ENCODE data around the gene SLC35B2.

SLC35B2 gene, protein sequence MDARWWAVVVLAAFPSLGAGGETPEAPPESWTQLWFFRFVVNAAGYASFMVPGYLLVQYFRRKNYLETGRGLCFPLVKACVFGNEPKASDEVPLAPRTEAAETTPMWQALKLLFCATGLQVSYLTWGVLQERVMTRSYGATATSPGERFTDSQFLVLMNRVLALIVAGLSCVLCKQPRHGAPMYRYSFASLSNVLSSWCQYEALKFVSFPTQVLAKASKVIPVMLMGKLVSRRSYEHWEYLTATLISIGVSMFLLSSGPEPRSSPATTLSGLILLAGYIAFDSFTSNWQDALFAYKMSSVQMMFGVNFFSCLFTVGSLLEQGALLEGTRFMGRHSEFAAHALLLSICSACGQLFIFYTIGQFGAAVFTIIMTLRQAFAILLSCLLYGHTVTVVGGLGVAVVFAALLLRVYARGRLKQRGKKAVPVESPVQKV

DNA sequence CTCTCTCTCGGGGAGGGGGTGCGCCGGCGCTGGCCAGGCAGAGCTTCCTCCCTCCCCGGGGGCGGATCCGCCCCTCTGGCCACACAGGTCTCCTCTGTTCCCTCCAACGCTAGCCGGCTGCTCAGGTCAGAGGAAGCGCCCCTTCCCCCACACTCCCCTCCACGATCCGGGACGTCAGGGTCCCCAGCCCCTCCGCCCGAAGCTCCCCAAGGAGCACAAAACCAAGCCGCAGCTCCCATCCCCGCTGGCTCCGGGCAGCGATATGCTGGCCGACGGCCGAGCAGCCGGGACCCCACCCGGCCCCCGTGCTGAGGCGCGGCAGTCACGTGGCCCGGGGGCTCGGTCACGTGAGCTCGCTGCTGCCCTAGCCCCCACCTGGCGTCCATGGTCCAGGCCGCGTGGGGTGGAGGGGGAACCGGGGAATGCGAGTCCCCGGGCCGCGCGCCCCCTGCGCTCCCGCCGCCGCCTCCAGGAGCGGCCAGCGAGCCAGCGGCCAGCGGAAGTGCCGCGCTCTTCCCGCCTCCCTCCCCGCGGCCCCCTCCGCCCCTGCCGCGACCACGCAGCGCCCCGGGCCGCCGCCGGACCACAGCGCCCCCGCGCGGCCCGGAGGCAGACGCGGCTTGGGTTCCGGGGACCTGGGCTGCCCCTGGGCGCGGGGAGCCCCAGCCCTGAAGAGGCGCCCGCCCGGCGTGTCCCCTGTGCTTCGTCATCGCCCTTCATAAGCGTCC, at the start of gene SLC35B2:
SLC35B2 (minus strand) TSS at position 504 of the 728 bp plus-strand sequence; CDS start at position 386, 118 bp downstream.
- peak; percentile 91 for DNase-seq

DNA sequence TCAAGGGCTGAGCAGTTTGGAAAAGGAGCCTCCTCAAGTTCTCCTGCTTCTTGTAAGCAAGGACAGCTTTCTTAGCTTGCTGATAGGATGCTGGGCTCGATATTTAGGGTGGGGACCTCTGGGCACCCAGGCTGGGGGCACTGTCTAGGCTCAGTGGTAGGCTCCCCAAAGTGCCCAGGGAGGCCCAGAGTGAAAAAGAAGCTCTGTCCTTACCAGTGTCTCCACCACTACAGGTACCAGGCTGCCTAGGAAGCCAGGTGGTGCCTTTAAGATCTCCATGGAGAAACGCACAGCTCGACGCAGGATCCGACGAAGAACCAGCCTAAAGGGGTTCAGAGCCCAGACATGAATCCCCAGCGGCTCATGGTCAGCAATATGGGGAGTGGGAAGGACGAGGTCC, 49.4 kb upstream of the SLC35B2 start:
- DNase-seq: no peak

DNA sequence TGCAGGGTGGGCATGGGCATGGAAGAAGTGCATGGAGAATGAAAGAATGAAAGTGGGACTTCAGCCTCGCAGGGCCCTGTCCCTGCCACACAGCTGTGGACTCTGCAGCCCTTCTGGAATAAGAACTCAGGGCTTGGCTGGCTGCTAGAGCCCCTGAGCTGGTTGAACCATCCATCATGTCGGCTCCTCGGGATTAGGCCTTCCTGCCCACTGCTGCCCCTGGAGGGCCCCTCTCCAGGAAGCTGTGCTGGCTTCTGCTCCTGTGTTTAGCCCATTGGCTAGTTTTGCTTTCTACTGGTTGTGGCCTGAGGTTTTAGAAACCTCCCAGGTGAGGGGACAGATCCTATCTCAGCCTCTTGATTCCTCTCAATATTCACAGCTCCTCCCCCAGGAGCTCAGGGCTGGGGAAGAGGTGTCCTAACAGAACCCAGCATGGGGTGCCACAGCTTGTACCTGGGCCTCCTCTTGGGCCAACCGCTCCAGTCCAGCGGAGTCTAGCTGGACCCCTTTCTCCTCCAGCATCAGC, 47.9 kb upstream of the SLC35B2 start:
- no peak for DNase-seq

DNA sequence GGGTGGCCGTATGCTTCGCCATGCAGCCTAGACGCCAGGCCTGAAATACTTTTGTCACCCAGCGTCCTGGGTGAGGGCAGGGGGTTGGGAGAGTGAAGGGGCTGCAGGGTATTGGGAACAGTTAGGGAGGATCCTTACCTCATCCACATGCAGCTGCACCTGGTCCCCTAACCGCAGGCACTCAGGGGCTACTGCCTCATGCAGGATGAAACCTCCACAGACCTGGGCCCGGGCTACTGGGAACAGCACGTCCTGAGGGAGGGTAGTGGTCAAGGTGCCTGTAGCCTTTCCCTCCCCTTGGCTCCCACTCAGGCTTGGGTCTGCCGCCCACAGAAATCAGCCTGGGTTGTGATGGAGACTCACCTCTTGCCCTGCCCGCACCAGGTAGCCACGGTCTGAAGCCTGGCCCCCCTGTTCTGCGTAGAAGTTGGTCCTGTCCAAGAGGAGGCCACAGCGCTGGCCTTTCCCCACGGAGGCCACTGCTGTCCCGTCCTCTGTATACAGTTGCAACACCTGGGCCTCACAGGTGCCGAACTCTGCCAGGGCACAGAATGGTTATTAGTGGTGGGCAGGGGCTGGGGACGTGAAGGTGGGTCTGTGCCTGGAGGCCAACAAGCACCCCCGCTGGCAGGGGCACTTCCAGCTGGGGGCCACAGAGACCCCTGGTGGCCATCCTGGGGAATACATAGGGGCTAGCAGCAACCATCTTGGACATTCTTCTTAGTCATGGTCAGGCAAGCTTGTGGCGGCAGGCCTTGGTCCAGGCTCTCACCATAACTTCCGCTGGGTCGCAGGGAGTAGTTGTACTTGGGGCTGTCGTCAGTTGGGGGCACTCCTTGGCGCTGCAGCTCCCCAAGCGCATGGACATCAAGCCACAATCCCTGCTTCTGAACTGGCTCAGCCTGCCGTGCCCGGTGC, 47.2 kb upstream of the SLC35B2 start:
- peak; percentile 36 for DNase-seq

DNA sequence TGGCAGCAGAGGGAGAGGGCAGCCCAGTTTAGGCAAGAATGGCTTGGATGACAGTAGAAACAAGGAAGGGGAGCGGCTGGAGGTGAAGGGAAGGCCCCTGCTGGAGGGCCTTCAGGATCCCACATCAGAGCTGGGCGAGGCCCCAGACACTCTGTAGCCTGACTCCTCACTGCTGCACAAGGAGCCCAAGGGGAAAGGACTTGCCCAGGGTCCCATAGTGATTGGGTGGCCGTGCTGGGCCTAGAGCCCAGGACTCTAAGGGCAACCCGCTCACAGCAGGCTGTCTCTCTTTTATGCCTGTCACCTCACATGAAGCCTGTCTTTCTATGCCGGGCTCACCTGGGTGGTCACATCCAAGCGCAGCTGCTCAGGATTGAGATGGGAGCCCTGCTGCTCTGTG, 46.5 kb upstream of the SLC35B2 start:
- DNase-seq: no peak

DNA sequence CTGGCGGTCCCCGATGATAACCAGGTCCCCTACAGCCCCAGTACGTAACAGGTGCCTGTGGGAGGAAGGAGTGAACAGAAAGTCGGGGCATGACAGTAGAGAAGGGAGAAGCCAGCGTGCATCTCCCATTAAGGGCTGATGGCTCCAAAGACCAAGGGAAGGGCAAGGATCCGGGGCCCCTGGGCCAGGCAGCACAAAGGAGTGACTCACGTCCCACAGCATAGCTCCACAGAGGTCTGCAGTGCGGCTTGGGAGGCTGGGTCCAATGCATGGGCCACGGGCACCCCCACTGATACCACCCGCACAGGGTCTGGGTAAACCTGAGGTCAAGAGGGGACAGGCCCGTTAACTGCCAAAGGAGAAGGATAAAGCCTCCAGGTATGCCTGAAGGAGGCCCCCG, 45.5 kb upstream of the SLC35B2 start:
- no peak for DNase-seq

DNA sequence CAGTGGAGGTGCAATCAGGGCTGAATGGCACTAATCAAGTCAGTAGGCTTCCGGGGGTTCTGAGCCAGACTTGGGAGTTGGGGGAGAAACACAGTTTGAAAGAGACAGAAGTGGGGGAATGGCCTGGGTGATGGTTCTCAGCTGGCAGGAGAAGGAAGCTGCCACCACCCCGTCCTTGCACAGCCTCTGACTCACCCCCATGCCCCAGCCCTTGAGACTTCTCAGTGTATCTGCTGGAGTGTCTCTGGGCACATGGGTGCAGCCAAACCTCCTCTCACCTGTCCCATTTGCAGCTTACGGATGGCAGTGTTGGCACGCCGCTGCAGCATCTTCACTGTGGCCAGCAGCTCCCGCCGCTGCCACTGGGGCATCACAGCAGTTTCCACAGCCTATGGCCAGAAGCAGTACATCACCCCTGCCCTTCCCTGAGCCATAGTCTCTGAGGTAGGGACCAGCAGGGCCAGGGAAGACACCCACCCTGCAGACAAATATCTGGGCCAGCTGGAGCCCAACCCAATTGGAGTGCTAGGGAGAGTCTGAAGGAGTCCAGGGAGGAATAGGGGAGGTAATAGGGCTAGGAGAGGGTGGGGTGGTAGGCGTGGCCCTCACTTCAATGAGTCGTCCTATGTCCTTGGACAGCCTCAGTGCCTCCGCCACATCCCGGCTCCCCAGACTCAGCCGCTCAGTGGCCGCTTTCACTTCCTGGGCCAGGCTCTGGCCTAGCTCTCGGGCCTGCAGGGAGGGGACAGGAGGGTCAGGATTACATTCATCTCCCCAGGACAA, 44.6 kb upstream of the SLC35B2 start:
- DNase-seq: no peak

DNA sequence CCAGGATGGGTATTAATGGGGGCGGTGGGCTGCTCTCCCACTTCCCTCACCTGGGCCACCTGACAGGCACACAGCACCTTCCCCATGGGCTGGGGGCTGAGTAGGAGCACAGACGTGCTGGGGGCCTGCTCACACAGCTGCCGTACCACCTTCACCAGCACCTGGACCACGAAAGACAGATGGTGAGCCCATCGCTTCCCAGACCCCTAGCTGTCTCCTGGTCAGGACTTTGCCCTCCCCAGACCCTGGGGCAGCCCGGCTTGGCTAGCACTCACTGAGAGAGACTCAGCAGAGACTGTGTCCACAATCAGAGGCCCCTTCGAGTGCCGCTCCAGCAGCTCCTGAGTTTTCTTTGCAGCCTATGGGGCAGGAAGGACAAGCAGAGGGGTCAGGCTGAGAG, 43.8 kb upstream of the SLC35B2 start:
- DNase-seq: no peak

DNA sequence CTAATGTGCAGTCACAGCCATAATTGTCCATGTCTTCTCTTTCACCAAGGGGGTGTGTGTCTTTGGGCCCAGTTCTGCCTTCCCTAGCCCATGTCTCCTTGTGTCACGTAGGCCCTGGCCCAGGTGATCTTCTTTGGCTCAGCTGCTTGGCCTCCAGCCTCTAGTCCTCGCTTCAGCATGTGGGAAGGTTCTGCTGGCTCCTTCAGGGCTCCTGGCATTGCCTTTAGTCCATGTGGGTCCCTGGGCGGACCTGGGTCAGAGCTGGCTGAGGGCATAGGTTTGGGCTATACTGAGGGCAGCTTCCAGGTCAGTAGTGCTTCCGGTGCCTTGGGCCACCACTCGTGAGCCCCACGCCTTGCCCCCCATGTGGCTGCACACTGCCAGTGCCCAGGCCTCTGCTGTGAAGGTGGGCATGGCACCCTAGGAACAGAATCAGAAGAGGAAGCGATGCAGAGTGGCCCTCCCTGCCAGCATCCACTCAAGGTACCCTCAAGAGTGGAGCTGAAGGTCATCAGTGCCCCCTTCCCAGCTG, 43.0 kb upstream of the SLC35B2 start:
- no peak for DNase-seq

DNA sequence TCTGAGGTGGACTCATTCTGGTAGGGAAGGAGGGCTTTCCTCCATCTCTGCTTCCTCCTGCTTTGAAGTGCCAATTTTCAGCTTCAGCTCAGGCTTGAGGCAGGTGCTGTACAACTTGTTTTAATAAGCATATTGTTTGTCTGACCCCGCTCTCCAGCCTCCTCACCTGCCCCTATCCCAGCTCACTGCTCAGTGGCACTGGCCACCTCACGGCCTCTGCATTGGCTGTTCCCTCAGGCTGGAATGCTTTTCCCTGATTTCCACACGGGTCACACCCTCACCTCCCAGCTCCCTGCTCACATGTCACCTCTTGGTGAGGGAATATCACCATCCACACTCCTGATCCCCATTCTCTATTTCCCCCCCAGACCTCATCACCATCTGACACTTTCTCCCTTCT, 41.5 kb upstream of the SLC35B2 start:
- DNase-seq: no peak

DNA sequence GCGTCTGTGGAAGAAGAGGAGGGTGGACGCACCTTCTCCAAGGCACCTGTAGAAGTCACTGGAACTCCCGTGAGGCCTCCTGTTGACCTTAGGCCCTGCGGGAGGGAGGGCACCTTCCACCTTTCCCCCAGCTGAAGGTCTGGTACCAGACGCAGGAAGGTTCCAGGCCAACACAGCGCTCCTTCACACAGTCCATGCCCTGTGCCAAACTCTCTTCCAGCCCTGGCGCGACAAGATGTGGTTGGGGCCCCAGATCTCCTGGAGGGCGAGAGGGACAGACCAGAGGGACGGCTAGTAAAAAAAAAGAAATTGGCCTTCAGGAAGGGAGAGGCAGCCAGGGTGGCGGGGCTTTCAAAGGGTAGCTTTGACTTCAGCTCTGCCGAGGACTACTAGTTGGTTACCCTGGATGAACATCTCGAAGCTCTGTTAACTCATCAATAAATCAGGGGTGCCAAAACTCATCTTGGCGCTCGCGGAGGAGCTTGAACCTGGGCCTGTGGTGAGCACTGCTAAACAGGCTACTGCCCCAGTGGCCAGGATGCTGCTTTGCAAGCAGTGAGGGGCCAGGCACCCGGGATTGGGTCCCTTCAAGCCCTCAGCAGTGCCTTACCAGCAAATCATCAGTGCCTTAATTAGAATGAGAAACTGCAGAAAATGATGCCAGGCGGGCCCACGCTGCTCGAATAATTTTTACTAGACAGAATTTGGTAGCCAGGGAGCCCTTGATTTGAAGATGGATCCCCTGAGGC, 40.9 kb upstream of the SLC35B2 start:
- no peak for DNase-seq

DNA sequence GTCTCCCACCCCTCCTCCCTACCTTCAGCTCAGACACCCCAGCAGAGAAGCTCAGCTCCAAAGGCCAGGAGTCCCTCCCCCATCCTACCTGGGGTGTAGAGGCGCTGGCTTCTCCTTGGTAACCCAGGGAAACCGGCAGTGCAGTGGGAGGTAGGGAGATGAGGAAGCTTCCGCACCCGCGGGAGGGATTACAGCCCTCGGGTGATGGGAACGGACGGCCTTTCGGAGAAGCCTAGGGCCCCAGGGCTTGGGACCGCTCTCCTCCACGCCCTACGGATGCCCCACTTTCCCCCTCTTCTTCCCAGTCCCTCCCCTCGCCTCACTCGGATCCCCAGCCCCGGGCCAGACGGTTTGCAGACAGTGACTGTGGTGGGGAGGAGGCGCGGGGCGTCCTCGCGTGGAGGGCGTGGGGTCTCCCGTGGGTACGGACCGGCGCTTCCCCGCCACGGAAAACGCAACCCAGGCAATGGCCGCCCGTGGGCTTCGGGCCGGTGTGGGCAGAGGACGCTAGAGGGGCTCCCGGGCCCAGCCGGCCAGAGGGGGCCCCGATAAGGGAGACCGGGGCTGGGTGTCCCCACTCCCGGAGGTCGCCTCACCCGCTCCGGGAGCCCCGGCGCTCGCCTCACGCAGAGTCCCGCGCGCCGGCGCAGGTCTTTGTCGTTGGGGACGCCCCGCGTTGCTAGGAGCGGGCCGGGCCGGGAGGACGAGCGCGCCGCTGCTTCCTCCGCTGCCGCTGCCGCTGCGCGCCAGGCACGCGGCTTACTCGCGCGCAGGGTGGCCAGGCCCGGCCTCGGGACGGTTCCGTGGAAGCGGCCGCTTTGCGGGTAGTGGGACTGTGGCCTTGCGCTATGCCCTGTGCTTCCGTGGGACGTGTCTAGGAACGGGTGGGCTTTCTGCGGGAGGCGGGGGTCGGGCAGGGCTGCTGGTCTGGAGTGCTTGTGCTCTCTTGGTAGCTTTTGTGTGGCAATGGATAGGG, 40.0 kb upstream of the SLC35B2 start:
- peak; percentile 89 for DNase-seq

DNA sequence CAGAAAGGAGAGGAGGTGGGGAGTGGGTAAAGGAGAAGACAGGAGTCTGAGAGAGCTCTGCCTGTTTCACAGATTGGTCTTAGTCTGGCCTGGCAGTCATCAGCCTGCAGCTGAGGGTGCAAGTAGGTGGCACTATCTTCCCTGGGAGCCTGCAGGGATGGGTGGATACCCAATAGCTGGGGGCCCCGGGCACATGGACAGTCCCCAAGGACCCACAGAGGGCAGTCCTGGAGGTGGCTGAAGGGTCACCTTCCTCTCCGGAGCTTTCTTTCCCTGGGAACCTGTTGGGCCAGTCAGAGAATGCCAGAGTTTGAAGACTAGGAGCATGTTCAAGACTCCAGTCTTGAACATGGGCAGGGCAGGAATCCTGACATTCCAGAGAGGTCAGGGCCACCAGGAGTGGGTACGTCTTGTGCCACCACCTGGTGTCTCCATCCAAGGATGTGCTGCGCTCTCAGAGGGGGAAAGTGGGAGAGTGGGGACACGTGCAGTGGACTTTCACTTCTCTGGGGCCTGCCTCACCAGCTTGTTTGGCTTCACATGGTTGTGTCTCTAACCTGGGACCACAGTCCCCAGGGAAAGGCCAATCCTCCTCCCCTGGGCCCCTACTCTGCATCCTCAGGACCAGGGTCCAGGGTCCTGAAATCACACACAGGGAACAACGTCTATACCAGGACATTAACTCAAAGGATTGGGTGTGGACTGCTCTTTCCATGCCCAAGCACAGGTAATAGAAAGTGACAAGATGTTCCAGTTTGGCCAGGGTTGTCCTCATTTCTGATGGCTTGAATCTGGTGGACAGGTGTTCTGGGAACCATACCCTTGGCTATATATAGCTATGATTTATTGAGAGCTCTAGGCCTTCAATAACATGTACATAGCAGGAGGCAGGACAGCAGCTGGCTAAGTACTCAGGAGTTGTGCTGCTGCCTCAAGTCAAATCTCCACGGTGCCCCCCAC, 37.8 kb upstream of the SLC35B2 start:
- no peak for DNase-seq

DNA sequence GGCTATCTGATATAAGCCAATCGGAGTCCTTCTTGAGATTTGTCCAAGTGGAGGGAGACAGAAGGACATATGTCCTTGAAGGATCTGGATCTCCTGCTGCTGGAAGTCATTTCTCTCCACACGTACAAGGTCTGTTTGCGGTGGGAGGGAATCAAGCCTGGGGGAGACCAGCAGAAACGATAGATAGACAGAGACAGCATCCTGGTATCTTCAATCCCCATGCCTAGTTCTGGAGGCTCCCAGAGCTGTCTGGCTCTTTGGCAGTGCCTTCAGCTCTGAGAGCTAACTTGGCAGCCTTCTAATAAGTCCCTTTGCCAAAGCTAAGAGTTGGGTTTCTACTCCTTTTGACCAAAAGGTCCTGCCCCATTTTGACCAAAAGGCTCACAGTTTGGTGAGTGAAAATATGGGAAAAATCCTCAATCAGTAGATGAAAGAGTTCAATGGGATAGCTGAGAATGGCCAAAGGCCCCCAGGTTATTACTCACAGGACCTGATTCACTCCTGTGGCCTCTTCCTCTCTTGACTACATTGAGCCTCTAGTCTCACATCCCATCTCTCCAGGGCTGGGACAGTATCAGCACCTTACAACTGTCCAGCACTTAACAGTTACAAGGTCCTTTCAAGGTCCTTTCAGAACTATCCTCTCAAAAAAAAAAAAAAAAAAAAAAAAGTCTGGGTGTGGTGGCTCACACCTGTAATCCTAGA, 35.5 kb upstream of the SLC35B2 start:
- no peak for DNase-seq

DNA sequence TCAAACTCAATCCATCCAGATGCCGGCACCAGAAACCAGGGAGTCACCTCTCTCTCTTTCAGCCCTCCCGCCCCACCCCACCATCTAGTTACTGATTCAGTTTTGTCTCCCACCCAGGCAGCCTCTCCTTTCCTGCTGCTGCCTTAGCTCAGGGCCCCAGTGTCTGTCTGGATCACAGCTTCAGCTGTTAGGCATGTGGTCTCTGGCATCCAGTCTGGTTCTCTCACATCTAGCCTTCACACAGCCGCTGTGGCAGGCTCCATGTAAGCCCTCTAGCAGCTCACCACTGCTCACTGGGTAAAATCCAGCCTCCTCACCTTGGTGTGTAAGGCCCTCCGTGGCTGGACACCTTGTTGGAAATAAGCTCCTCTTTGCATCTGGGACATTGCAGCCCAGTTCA, 34.5 kb upstream of the SLC35B2 start:
- DNase-seq: no peak

DNA sequence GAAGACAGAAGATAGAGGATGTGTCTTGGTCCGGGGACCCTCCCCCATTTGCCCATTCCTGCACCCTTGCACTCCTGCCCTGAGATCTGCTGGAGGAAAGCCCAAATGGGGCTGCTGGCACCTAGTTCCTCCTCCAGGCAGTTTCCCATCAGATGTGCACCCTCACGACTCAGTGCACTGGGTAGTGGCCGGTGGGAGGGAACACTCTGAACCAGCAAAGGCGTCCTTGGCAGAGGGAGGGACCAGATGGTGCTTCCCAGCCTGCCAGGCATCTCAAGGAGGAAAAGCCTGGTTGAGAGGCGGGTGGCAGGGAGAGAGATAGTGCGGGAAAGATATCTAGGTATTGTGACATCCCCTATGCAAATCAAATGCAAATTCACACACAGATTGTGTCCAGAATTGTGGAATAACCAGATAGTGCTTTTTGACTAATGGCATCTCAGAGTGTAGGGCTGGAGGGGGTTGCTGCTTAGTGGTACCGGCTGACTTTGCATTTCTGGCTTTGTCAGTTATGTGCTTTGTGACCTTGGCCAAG, 32.5 kb upstream of the SLC35B2 start:
- DNase-seq: no peak

DNA sequence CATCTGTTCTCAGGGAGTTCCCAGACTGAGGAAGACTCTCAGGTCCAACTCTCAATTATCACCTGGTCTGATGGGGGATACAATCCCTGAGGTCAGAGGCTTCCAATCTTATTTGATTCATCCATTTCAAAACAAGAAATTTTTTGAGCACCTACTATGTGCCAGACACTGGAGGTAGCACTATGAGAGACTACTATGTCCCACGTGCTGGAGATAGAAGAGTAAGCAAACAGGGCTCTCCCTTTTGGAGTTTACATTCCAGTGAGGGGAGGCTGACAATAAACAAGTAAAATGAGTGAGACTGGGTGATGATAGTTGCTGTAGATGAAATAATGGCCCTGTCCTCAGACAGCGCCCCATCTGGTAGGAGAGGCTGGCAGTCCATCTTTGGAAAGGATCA, 29.4 kb upstream of the SLC35B2 start:
- DNase-seq: no peak

DNA sequence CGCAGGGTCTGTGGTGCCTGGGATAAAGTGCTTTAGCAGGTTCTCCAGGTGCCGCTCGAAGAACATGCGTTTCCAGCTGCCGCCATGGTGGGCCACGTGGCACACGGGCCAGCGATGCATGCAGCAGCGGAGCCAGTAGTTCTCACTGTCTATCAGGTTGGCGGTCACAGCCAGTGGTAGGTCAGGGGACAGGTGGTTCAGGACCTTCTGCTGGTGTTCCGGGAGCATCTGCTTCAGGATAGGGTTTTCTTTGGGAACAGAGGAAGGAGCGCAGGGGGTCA, 28.9 kb upstream of the SLC35B2 start:
- DNase-seq: no peak

All from retina (tissue), 1 donor.